Colonic mucosa (tissue), 4 donors: Measurements from ENCODE around the gene RAE1. TPM values are rescaled to one million over a fixed set of nuclear protein-coding genes. Genes with fewer than 3 reads are reported as not detected.

Source experiments
- DNase-seq: peaks from one replicate; pipeline ENCODE4 v3.0.0-alpha.2; 2020
- H3K27ac ChIP-seq: fragments of 200-600 bp; one replicate; pipeline ENCODE4 v1.8.0; 2021
- H3K27me3 ChIP-seq: fragments of 200-600 bp; one replicate; pipeline ENCODE4 v1.8.0; 2021
- H3K36me3 ChIP-seq: fragments of 200-600 bp; one replicate; pipeline ENCODE4 v1.8.0; 2021
- H3K4me1 ChIP-seq: fragments of 200-600 bp; one replicate; pipeline ENCODE4 v1.8.0; 2021; ENCODE audit warnings: mild to moderate bottlenecking
- H3K4me3 ChIP-seq: fragments of 200-600 bp; one replicate; pipeline ENCODE4 v1.8.0; 2021
- H3K9ac ChIP-seq, 2 donors: one replicate each; pipeline ENCODE4 v1.7.0; 2013; ENCODE audit warnings: control low read depth in 2 of 2, low read depth in 2 of 2, low read length in 2 of 2
- H3K9me3 ChIP-seq: fragments of 200-600 bp; one replicate; pipeline ENCODE4 v1.8.0; 2021
- intact Hi-C: fragments of 100-400 bp; cut with DNase I; formaldehyde crosslinking; loops from one replicate; pipeline ENCODE4 v1.14.1; 2022
- total RNA-seq, 2 donors: library from RNA; stranded (reverse); fragmentation: NEBNext Ultra II Directional in 1 of 2; extraction: Animal tissue kit (Norgen Biotek cat#: 25700) in 1 of 2; gene quantifications; one replicate each; pipeline ENCODE4 v1.2.1, GENCODE V29; 2021
- TF ChIP-seq, protein P1 (sequence below): fragments of 200-600 bp; IDR thresholded peaks from one replicate; pipeline ENCODE4 v1.8.0; 2022; ENCODE audit warnings: antibody characterized with exemption, mild to moderate bottlenecking
- donor health status: healthy.
- donor health status: DM: no; HTN: no; CAD: no.
- donor health status: DM: no; HTN: no; CAD: no.

RAE1 gene
- total RNA-seq, 2 donors from 2014 or later, result 20.3 to 29.3 TPM

DNA sequence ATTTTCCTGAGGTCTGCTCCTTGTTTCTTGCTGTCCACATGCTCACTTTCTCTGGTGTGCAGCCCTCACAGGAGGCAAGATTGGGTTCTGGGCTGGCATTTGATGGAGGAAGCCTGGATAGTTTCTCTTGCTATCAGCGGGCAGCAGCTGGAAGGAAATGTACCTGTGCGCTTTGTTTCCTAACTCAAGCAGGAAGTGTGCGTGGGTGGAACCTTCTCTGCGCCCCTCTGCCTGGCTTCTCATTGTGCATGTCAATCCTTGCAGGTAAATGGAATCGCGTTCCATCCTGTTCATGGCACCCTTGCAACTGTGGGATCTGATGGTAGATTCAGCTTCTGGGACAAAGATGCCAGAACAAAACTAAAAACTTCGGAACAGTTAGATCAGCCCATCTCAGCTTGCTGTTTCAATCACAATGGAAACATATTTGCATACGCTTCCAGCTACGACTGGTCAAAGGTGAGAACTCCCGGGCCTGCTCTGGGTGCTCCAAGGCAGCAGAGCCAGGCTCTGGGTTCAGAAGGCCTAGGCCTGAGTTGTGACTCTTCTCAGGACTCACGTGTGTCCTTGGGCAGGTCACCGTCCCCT is 23.4 kb downstream of the RAE1 start:
- no peak overlapping the region for H3K9ac ChIP-seq
- intact Hi-C loops, result loop anchor here (10.0 kb wide), 1 partner anchor 220 kb away; no protein-coding TSS in a partner anchor
- peaks cover 5% of the 10 kb centered on the region for H3K36me3 ChIP-seq
- H3K4me1 ChIP-seq, result no peaks in the 10 kb centered on the region
- TF ChIP-seq, protein P1, sequence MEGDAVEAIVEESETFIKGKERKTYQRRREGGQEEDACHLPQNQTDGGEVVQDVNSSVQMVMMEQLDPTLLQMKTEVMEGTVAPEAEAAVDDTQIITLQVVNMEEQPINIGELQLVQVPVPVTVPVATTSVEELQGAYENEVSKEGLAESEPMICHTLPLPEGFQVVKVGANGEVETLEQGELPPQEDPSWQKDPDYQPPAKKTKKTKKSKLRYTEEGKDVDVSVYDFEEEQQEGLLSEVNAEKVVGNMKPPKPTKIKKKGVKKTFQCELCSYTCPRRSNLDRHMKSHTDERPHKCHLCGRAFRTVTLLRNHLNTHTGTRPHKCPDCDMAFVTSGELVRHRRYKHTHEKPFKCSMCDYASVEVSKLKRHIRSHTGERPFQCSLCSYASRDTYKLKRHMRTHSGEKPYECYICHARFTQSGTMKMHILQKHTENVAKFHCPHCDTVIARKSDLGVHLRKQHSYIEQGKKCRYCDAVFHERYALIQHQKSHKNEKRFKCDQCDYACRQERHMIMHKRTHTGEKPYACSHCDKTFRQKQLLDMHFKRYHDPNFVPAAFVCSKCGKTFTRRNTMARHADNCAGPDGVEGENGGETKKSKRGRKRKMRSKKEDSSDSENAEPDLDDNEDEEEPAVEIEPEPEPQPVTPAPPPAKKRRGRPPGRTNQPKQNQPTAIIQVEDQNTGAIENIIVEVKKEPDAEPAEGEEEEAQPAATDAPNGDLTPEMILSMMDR, result no peak
- H3K27ac ChIP-seq, result no peak overlapping the region
- no peak for DNase-seq
- H3K4me3 ChIP-seq, result no peak overlapping the region
- no peaks in the 10 kb centered on the region for H3K9me3 ChIP-seq
- H3K27me3 ChIP-seq, result no peaks in the 10 kb centered on the region

DNA sequence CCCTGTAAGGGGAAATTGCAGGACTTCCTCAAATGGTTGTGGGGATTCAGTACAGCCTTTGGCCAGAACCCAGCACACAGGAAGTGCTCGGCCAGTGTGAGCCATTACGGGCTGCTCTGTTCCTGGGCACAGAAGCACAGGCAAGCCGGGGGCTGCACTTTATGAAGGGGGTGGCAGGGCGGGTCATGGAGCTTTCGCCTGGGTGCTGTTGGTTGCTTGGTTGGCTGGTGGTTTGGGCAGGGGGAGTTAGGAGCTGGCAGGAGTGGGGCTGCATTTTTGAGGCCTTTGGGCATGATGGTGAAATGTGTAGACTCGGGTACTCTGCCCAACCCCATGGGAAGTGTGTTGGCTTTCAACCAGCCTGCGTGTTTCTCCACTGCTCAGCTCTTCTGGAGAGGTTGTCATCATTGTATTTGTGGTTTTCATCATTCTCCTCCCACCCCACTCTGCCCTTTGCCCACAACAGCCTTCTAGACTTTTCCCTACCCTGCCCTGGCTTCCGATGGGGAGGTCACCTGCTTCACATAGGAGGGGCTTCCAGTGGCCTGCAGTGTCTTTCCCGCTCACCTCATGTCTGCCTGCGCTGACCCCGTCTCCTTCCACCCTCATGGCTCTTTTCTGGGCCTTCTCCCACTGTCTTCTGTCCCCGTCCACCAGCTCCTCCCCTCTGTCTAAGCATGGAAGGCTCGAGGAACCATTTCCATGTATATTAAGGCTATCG is 24.0 kb downstream of the RAE1 start:
- Histone ChIP-seq H3K27me3 (no peaks in the 10 kb centered on the region), H3K4me1 (no peaks in the 10 kb centered on the region), H3K9me3 (no peaks in the 10 kb centered on the region), H3K4me3 (no peak overlapping the region), H3K36me3 (peaks cover 4% of the 10 kb centered on the region), H3K9ac (peak overlapping the region in 1 of 2 donors; percentile 14), H3K27ac (no peak overlapping the region)
- TF ChIP-seq, protein P1, result no peak
- DNase-seq, result no peak
- intact Hi-C loops, result loop anchor here (10.0 kb wide), 1 partner anchor 220 kb away; no protein-coding TSS in a partner anchor

DNA sequence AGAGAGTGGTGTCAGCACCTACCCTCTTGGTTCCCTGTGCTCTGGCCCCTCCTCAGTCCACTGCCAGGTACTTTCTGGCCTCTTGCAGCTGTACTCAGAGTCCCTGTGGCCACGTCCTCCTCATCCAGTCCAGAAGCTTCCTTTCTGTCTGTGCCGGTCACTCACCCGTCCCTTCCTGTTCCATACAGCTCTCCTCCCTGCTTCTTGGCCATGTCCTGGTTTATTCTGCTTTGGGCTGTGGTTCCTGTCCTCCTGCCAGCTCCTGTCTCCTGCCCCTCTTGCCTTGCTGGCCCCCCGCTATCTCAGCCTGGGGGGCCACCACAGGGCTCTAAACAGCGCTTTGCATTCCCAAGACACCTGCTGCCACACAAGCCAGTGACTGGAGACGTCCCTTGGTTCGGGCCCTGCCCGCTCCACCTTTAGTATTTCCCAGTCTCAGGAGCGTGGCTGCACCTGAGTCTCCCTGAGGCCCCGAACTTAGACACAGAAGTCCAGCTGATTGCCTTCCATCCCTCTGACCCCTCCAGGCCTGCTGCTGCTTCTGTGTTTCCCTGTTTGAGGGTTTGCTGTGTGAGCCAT is 24.7 kb downstream of the RAE1 start:
- TF ChIP-seq, protein P1, result no peak
- Histone ChIP-seq H3K4me3 (no peak overlapping the region), H3K9ac (peak overlapping the region in 1 of 2 donors; percentile 14), H3K27ac (no peak overlapping the region), H3K9me3 (no peaks in the 10 kb centered on the region), H3K4me1 (no peaks in the 10 kb centered on the region), H3K36me3 (peaks cover 4% of the 10 kb centered on the region), H3K27me3 (no peaks in the 10 kb centered on the region)
- intact Hi-C loops, result loop anchor here (10.0 kb wide), 1 partner anchor 219 kb away; no protein-coding TSS in a partner anchor
- DNase-seq, result no peak

DNA sequence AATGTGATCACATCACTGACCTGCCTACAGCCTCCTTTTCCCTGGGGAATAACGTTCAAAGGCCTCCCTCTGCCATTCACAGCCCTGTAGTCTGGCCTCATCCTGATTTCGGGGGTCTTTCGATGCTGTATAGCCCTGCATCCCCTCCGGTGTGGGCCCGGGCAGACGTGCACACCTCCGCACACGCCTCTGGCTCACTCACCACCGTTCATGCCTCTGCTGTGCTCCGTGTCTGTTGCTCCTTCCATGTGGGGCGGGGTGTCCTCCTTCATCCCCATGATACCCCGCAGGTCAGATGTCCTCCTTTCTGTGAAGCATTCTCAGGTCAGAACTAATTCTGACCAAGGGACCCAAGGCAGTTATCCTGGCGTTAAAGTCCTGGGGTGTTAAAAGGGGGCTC is 26.3 kb downstream of the RAE1 start:
- no peak overlapping the region for H3K9ac ChIP-seq
- TF ChIP-seq, protein P1, result no peak
- DNase-seq, result no peak
- H3K27me3 ChIP-seq, result no peaks in the 10 kb centered on the region
- H3K9me3 ChIP-seq, result no peaks in the 10 kb centered on the region
- no peak overlapping the region for H3K4me3 ChIP-seq
- peaks cover 4% of the 10 kb centered on the region for H3K36me3 ChIP-seq
- H3K27ac ChIP-seq, result no peak overlapping the region
- no peaks in the 10 kb centered on the region for H3K4me1 ChIP-seq
- intact Hi-C loops, result loop anchor here (10.0 kb wide), 1 partner anchor 217 kb away; no protein-coding TSS in a partner anchor

DNA sequence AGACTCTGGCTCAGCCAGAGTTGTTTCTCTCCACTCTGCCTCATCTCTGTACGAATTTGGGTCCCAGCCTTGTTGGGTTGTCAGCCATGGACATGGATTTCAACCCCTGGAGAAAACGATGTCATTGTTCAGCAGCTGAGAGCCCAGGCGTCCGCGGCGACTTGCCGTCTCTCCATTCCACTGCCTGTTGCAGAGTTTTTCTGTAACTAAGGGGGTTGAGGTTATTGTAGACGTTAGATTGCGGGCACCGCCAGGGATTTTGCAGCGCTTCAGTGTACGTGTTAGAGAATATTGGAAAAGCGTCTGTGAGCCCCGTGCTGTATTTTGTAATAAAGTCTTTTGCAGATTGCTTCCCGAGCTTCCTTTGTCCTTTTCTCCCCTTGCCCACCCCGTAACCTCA is 27.1 kb downstream of the RAE1 start:
- Histone ChIP-seq H3K27me3 (no peaks in the 10 kb centered on the region), H3K4me1 (peaks cover 4% of the 10 kb centered on the region), H3K36me3 (peaks cover 4% of the 10 kb centered on the region), H3K4me3 (no peak overlapping the region), H3K9ac (no peak overlapping the region), H3K27ac (no peak overlapping the region), H3K9me3 (no peaks in the 10 kb centered on the region)
- no peak for DNase-seq
- intact Hi-C loops, result loop anchor here (10.0 kb wide), 1 partner anchor 217 kb away; no protein-coding TSS in a partner anchor
- TF ChIP-seq, protein P1, result no peak
